ENCODE results near the gene PHLDA1. TPM values are rescaled to one million over a fixed set of nuclear protein-coding genes. Genes with fewer than 3 reads are reported as not detected.

The PHLDA1 gene
- total RNA-seq, 1 experiment from 2014 or later: 34.9 TPM

- DNase-seq (ENCODE audit: low spot score) (no peak), ATAC-seq (no peak)
- no peaks in the 10 kb centered on the region for H3K36me3 Mint-ChIP-seq
- H3K4me3 Mint-ChIP-seq: no peak overlapping the region
- ChIA-PET CTCF (interaction anchor here (1.4 kb wide), 1 partner anchor 23 kb away, joined by 3 read pairs; no protein-coding TSS in a partner anchor), POLR2A (no interaction called here)
- no peak overlapping the region for H3K27ac Mint-ChIP-seq
- TF ChIP-seq JUN (CRISPR knock-in tag; IDR thresholded peaks at IDR 0.05): no peak
- no peak for TF ChIP-seq FOXJ3 (CRISPR knock-in tag; IDR thresholded peaks at IDR 0.05; ENCODE audit: borderline replicate concordance)
- no peak for TF ChIP-seq NR1H2 (CRISPR knock-in tag; IDR thresholded peaks at IDR 0.05)
- TF ChIP-seq CDX4 (CRISPR knock-in tag; IDR thresholded peaks at IDR 0.05; ENCODE audit: borderline replicate concordance): no peak
- TF ChIP-seq NR2C2 (CRISPR knock-in tag; IDR thresholded peaks at IDR 0.05): no peak
- no peak for TF ChIP-seq ERG (CRISPR knock-in tag; IDR thresholded peaks at IDR 0.05)
- TF ChIP-seq SMAD4 (CRISPR knock-in tag; IDR thresholded peaks at IDR 0.05): no peak
- no peak for TF ChIP-seq SP1 (CRISPR knock-in tag; conservative IDR thresholded peaks at IDR 0.05)
- TF ChIP-seq ESRRA (CRISPR knock-in tag; IDR thresholded peaks at IDR 0.05; ENCODE audit: borderline replicate concordance): no peak
- no peak for TF ChIP-seq RORB (CRISPR knock-in tag; IDR thresholded peaks at IDR 0.05)
- no peak for TF ChIP-seq ZNF219 (CRISPR knock-in tag; IDR thresholded peaks at IDR 0.05; ENCODE audit: borderline replicate concordance)
- H3K9me3 Mint-ChIP-seq: no peaks in the 10 kb centered on the region; the same call in 1 of the 2 replicates
- no peaks in the 10 kb centered on the region for H3K27me3 Mint-ChIP-seq (ENCODE audit: low read depth)
- H3K4me1 Mint-ChIP-seq: peaks cover 41% of the 10 kb centered on the region
Observed at GRCh38 chr12:76013603-76014002, 18.0 kb downstream of the PHLDA1 start.

- CTCF ChIA-PET: interaction anchor here (1.1 to 1.4 kb wide), 2 partner anchors 19 to 24 kb away, joined by 3 to 4 read pairs; partner anchors contain the start of gene PHLDA1
- POLR2A ChIA-PET: no interaction called here
- Mint-ChIP-seq H3K9me3 (no peaks in the 10 kb centered on the region; the same call in 1 of the 2 replicates), H3K4me1 (peaks cover 37% of the 10 kb centered on the region), H3K4me3 (no peak overlapping the region), H3K36me3 (no peaks in the 10 kb centered on the region), H3K27me3 (ENCODE audit: low read depth) (no peaks in the 10 kb centered on the region), H3K27ac (no peak overlapping the region)
- no peak for ATAC-seq
- DNase-seq (ENCODE audit: low spot score): no peak
- no peak for TF ChIP-seq HMGXB4 (CRISPR knock-in tag; IDR thresholded peaks at IDR 0.05)
- no peak for TF ChIP-seq MYBL2 (CRISPR knock-in tag; IDR thresholded peaks at IDR 0.05)
- no peak for TF ChIP-seq TP53 (CRISPR knock-in tag; IDR thresholded peaks at IDR 0.05)
- TF ChIP-seq NR2C2 (CRISPR knock-in tag; IDR thresholded peaks at IDR 0.05): no peak
- TF ChIP-seq CREM (CRISPR knock-in tag; IDR thresholded peaks at IDR 0.05): no peak
- TF ChIP-seq NFYB (CRISPR knock-in tag; conservative IDR thresholded peaks at IDR 0.05; ENCODE audit: low read depth): no peak
- TF ChIP-seq ZNF423 (CRISPR knock-in tag; IDR thresholded peaks at IDR 0.05): no peak
- no peak for TF ChIP-seq NR3C1 (CRISPR knock-in tag; conservative IDR thresholded peaks at IDR 0.05; ENCODE audit: low read depth)
- no peak for TF ChIP-seq NR1H2 (CRISPR knock-in tag; IDR thresholded peaks at IDR 0.05)
- no peak for TF ChIP-seq RORB (CRISPR knock-in tag; IDR thresholded peaks at IDR 0.05)
- no peak for TF ChIP-seq CDX4 (CRISPR knock-in tag; IDR thresholded peaks at IDR 0.05; ENCODE audit: borderline replicate concordance)
Observed at GRCh38 chr12:76012644-76013043, 18.9 kb downstream of the PHLDA1 start.

GRCh38 chr12:76010732-76011458 is 20.7 kb downstream of the PHLDA1 start:
- H3K4me1 Mint-ChIP-seq: peaks cover 40% of the 10 kb centered on the region
- no peaks in the 10 kb centered on the region; the same call in 1 of the 2 replicates for H3K9me3 Mint-ChIP-seq
- H3K27ac Mint-ChIP-seq: no peak overlapping the region
- H3K36me3 Mint-ChIP-seq: no peaks in the 10 kb centered on the region
- ChIA-PET POLR2A (no interaction called here), CTCF (interaction anchor here (1.5 kb wide), 1 partner anchor 145 kb away, joined by 3 read pairs; no protein-coding TSS in a partner anchor)
- no peak overlapping the region for H3K4me3 Mint-ChIP-seq
- peak; percentile 56 for ATAC-seq
- no peaks in the 10 kb centered on the region for H3K27me3 Mint-ChIP-seq (ENCODE audit: low read depth)
- no peak for TF ChIP-seq FOXP1 (CRISPR knock-in tag; IDR thresholded peaks at IDR 0.05; ENCODE audit: borderline replicate concordance)
- DNase-seq (ENCODE audit: low spot score): no peak

All from WTC11 (cell line).